OCI-LY3 (cell line): ENCODE measurements around the gene PAM16.

Experiments used
- H2AFZ ChIP-seq: fragments of 200-600, 300-600 bp; shearing (Covaris generic); 2 replicates; pipeline ENCODE4 v1.6.0; 2014; ENCODE audit warnings: antibody characterized with exemption, low read depth, low read length
- H3K27ac ChIP-seq: fragments of 200-600, 300-600 bp; sonication (generic); 2 replicates; pipeline ENCODE4 v1.5.1; 2014; ENCODE audit warnings: mild to moderate bottlenecking, low read length, moderate library complexity, mixed read lengths
- H3K27me3 ChIP-seq: fragments of 200-600, 300-600 bp; sonication (generic); 2 replicates; pipeline ENCODE4 v1.6.1; 2014; ENCODE audit warnings: low read depth, low read length, mixed read lengths
- H3K36me3 ChIP-seq: fragments of 200-600, 300-600 bp; sonication (generic); replicated peaks from 2 replicates; pipeline ENCODE3; 2014; ENCODE audit warnings: low read depth, low read length, mixed read lengths
- H3K4me1 ChIP-seq: fragments of 300-600, 200-600 bp; sonication (generic); 2 replicates; pipeline ENCODE4 v1.6.1; 2014; ENCODE audit warnings: low read length, mixed read lengths
- H3K4me2 ChIP-seq: fragments of 200-600, 300-600 bp; sonication (generic); 2 replicates; pipeline ENCODE4 v1.6.1; 2014; ENCODE audit warnings: low read length, mixed read lengths
- H3K4me3 ChIP-seq: fragments of 300-600, 200-600 bp; sonication (generic); 2 replicates; pipeline ENCODE4 v1.5.1; 2014; ENCODE audit warnings: antibody characterized with exemption, mild to moderate bottlenecking, low read length, moderate library complexity
- H3K79me2 ChIP-seq: fragments of 300-600, 200-600 bp; shearing (Covaris generic); 2 replicates; pipeline ENCODE4 v1.6.1; 2014; ENCODE audit warnings: mild to moderate bottlenecking, low read length, mixed read lengths
- H3K9ac ChIP-seq: fragments of 300-600, 200-600 bp; shearing (Covaris generic); 2 replicates; pipeline ENCODE4 v1.6.0; 2014; ENCODE audit warnings: mild to moderate bottlenecking, low read length, moderate library complexity
- H3K9me3 ChIP-seq: fragments of 200-600, 300-600 bp; shearing (Covaris generic); 2 replicates; pipeline ENCODE4 v1.6.1; 2014; ENCODE audit warnings: low read length, mixed read lengths; ENCODE audit not compliant: insufficient read depth
- H4K20me1 ChIP-seq: fragments of 200-600, 300-600 bp; sonication (generic); 2 replicates; pipeline ENCODE4 v1.6.1; 2016; ENCODE audit warnings: low read length, mixed read lengths; ENCODE audit not compliant: insufficient read depth
- EZH2phosphoT487 ChIP-seq: fragments of 200-600 bp; shearing (Covaris generic); IDR thresholded peaks from 2 replicates; pipeline ENCODE4 v1.6.1; 2018; ENCODE audit warnings: antibody characterized with exemption, mixed run types, low read depth
- TF ChIP-seq, protein P1 (sequence below): fragments of 200-600, 300-600 bp; sonication (generic); IDR thresholded peaks from 2 replicates; pipeline ENCODE4 v1.5.1; 2014; ENCODE audit warnings: antibody characterized with exemption, low read length, low read depth

The PAM16 gene

DNA sequence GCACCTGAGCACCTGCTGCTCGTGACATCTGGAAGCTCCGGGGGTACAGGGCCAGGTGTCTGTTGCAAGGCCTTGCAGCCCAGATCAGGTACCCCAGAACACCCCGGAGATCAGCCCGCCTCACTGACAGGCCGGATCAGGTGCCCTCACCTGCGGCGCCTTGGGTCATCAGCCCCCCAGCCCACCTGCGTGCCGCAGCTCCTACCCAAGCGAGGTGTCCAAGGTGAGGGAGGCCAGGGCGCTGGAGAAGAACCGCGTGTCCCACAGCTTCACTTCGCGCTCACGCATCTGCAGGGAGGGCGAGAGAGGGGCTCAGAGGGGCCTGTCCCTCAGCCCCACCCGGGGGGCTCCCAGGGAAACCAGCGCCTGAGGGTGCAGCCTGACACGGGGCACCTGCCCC is 36.7 kb upstream of the PAM16 start:
- no peak overlapping the region for H3K4me3 ChIP-seq
- no peak overlapping the region for H3K27ac ChIP-seq
- no peaks in the 10 kb centered on the region for H4K20me1 ChIP-seq
- no peaks in the 10 kb centered on the region for H3K79me2 ChIP-seq
- no peak overlapping the region for H2AFZ ChIP-seq
- no peak overlapping the region for H3K9ac ChIP-seq
- H3K27me3 ChIP-seq = no peaks in the 10 kb centered on the region
- TF ChIP-seq, protein P1, sequence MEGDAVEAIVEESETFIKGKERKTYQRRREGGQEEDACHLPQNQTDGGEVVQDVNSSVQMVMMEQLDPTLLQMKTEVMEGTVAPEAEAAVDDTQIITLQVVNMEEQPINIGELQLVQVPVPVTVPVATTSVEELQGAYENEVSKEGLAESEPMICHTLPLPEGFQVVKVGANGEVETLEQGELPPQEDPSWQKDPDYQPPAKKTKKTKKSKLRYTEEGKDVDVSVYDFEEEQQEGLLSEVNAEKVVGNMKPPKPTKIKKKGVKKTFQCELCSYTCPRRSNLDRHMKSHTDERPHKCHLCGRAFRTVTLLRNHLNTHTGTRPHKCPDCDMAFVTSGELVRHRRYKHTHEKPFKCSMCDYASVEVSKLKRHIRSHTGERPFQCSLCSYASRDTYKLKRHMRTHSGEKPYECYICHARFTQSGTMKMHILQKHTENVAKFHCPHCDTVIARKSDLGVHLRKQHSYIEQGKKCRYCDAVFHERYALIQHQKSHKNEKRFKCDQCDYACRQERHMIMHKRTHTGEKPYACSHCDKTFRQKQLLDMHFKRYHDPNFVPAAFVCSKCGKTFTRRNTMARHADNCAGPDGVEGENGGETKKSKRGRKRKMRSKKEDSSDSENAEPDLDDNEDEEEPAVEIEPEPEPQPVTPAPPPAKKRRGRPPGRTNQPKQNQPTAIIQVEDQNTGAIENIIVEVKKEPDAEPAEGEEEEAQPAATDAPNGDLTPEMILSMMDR = no peak
- no peak for TF ChIP-seq EZH2phosphoT487
- no peaks in the 10 kb centered on the region for H3K36me3 ChIP-seq
- no peaks in the 10 kb centered on the region for H3K4me1 ChIP-seq
- no peaks in the 10 kb centered on the region for H3K9me3 ChIP-seq
- H3K4me2 ChIP-seq = no peak overlapping the region

DNA sequence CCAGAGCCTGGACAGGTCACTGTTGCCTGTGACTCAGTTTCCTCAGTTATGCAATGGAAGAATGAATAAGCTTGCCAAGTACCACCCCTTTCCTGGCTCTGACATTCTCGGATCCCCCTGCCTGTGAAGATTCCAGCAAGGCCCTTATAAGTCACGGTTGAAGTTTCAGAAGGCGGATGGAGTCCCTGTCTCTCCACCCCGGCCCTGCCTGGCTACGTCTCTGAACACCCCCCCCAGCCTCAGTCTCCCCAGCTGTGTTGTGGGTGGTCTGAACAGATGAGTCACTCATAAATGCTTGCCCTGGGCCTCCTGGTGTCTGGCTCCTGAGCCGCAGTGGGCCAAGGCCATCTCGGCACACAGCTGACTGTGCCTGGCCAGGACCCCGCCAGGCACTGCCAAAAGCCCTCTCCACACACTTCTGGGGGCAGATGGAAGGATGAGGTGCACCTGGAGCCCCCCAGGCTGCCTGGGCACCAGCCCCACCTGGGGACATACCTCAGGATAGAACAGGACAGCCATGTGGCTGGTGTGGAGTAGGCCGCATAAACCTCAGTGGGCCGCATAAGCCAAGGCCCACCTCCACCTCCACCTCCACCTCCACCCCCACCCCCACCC is 35.9 kb upstream of the PAM16 start:
- no peaks in the 10 kb centered on the region for H3K79me2 ChIP-seq
- no peaks in the 10 kb centered on the region for H4K20me1 ChIP-seq
- no peaks in the 10 kb centered on the region for H3K4me1 ChIP-seq
- no peak overlapping the region for H3K9ac ChIP-seq
- H3K4me3 ChIP-seq = no peak overlapping the region
- no peaks in the 10 kb centered on the region for H3K36me3 ChIP-seq
- no peaks in the 10 kb centered on the region for H3K27me3 ChIP-seq
- no peak overlapping the region for H2AFZ ChIP-seq
- H3K27ac ChIP-seq = no peak overlapping the region
- no peak overlapping the region for H3K4me2 ChIP-seq
- TF ChIP-seq, protein P1 = no peak
- no peak for TF ChIP-seq EZH2phosphoT487
- H3K9me3 ChIP-seq = no peaks in the 10 kb centered on the region

DNA sequence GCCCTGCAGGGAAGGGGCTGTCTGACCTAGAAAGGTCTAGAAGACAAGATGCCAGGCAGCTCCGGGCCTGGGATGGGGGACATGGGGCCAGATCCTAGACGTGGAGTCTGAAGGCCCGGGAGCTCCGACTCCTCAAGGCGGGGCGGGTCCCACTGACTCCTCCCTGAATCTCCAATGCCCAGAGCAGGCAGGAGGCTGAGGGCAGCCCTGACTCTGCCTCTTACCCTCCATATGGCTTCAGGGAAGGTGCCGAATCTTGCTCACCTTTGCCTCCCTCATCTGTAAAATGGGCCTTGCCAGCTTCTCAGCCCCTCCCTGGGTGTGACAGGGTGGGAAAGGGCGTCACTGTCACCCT is 35.3 kb upstream of the PAM16 start:
- no peak overlapping the region for H3K9ac ChIP-seq
- no peaks in the 10 kb centered on the region for H3K79me2 ChIP-seq
- H3K4me3 ChIP-seq = no peak overlapping the region
- H2AFZ ChIP-seq = no peak overlapping the region
- no peak overlapping the region for H3K27ac ChIP-seq
- TF ChIP-seq, protein P1 = no peak
- TF ChIP-seq EZH2phosphoT487 = no peak
- H3K4me1 ChIP-seq = no peaks in the 10 kb centered on the region
- H3K9me3 ChIP-seq = no peaks in the 10 kb centered on the region
- H3K4me2 ChIP-seq = no peak overlapping the region
- H3K27me3 ChIP-seq = no peaks in the 10 kb centered on the region
- H4K20me1 ChIP-seq = no peaks in the 10 kb centered on the region
- H3K36me3 ChIP-seq = no peaks in the 10 kb centered on the region

DNA sequence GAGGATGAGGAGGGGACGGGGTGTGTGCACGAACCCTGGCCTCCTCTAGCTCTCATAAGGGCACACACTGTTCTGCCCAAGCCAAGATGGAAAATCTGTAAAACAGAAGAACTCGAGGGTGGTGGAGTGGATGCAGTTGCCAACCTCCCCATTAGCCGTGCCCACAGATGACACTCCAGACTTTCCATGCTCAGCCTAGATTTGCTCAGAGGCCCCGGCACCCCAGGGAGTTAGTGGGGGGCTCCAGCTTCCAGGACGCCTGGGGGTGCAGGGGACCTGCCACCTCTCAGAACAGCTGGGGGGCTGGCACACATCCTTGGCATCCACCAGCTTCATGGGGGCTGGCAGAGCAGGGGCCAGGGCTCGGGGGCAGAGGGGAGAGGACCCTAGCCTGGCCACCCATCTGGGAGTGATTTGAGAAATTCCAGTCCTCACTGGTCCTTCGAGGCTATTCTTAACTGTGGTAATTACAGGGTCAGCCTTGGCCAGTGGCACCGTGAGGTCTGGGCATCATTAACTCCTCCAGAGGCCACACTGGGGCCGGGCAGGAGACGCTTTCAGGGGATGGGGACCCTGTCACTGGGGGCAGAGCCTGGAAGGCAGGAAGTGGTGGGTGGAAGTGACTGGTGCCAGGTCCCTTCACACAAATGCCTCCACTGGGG is 34.8 kb upstream of the PAM16 start:
- no peak overlapping the region for H3K27ac ChIP-seq
- H3K79me2 ChIP-seq = no peaks in the 10 kb centered on the region
- H4K20me1 ChIP-seq = no peaks in the 10 kb centered on the region
- no peak overlapping the region for H3K9ac ChIP-seq
- H3K9me3 ChIP-seq = no peaks in the 10 kb centered on the region
- no peak overlapping the region for H3K4me2 ChIP-seq
- H3K4me3 ChIP-seq = no peak overlapping the region
- H2AFZ ChIP-seq = no peak overlapping the region
- no peak for TF ChIP-seq EZH2phosphoT487
- TF ChIP-seq, protein P1 = no peak
- H3K4me1 ChIP-seq = no peaks in the 10 kb centered on the region
- H3K36me3 ChIP-seq = no peaks in the 10 kb centered on the region
- no peaks in the 10 kb centered on the region for H3K27me3 ChIP-seq
